ENCODE data around the gene DIAPH3. TPM values are rescaled to one million over a fixed set of nuclear protein-coding genes. Genes with fewer than 3 reads are reported as not detected.

Gene DIAPH3
- total and polyA plus RNA-seq, 4 donors: 0.35 to 6.7 (median 1.1) TPM

GRCh38 chr13:59702269-59702668 lies 461.5 kb downstream of the DIAPH3 start:
- WGBS, 2 donors: 92 to 98% methylated on average over 3 of the region's 3 CpGs
- TF ChIP-seq CTCF (IDR thresholded peaks at IDR 0.05; ENCODE audit: control extremely low read depth, extremely low read depth): no peak
- ATAC-seq (ENCODE audit: insufficient read depth, low FRiP score): no peak

GRCh38 chr13:59701261-59701660 lies 462.5 kb downstream of the DIAPH3 start:
- Histone ChIP-seq H3K27ac (ENCODE audit: low read depth in 1 of 2, low read length in 1 of 2) (no peak overlapping the region), H3K4me1 (ENCODE audit: control insufficient read depth in 5 of 5, insufficient read depth in 5 of 5, low read length in 5 of 5) (peaks cover 0 to 1% (median 0%) of the 10 kb centered on the region in 5 donors), H3K4me3 (no peak overlapping the region), H3K36me3 (ENCODE audit: control insufficient read depth in 4 of 4, insufficient read depth in 4 of 4, low read length in 4 of 4) (no peaks in the 10 kb centered on the region), H3K9me3 (ENCODE audit: control insufficient read depth in 4 of 4, insufficient read depth in 3 of 4, low read length in 3 of 4) (no peaks in the 10 kb centered on the region), H3K9ac (ENCODE audit: insufficient read depth in 1 of 2, low read length in 2 of 2) (no peak overlapping the region), H3K27me3 (ENCODE audit: control insufficient read depth in 3 of 3, insufficient read depth in 3 of 3, low read length in 2 of 3) (no peaks in the 10 kb centered on the region)
- DNase-seq (no peak), ATAC-seq (ENCODE audit: insufficient read depth, low FRiP score) (no peak)
- no peak for TF ChIP-seq CTCF (IDR thresholded peaks at IDR 0.05; ENCODE audit: control extremely low read depth, extremely low read depth)
- 90 to 92% methylated on average over 2 of the region's 2 CpGs for WGBS, 2 donors

More at GRCh38 chr13:59702269-59702668, 461.5 kb downstream of the DIAPH3 start:
- no peak overlapping the region for H3K27ac ChIP-seq (ENCODE audit: low read depth in 1 of 2, low read length in 1 of 2)
- H3K4me3 ChIP-seq: no peak overlapping the region
- no peaks in the 10 kb centered on the region for H3K4me1 ChIP-seq (ENCODE audit: control insufficient read depth in 5 of 5, insufficient read depth in 5 of 5, low read length in 5 of 5)
- H3K36me3 ChIP-seq (ENCODE audit: control insufficient read depth in 4 of 4, insufficient read depth in 4 of 4, low read length in 4 of 4): no peaks in the 10 kb centered on the region
- DNase-seq: no peak
- no peak overlapping the region for H3K9ac ChIP-seq (ENCODE audit: insufficient read depth in 1 of 2, low read length in 2 of 2)
- no peaks in the 10 kb centered on the region for H3K9me3 ChIP-seq (ENCODE audit: control insufficient read depth in 4 of 4, insufficient read depth in 3 of 4, low read length in 3 of 4)
- H3K27me3 ChIP-seq (ENCODE audit: control insufficient read depth in 3 of 3, insufficient read depth in 3 of 3, low read length in 2 of 3): no peaks in the 10 kb centered on the region

- no peaks in the 10 kb centered on the region for H3K27me3 ChIP-seq (ENCODE audit: control insufficient read depth in 3 of 3, insufficient read depth in 3 of 3, low read length in 2 of 3)
- no peak overlapping the region for H3K9ac ChIP-seq (ENCODE audit: insufficient read depth in 1 of 2, low read length in 2 of 2)
- WGBS, 2 donors: 92 to 93% methylated on average over 2 of the region's 2 CpGs
- H3K27ac ChIP-seq (ENCODE audit: low read depth in 1 of 2, low read length in 1 of 2): no peak overlapping the region
- ATAC-seq (ENCODE audit: insufficient read depth, low FRiP score): no peak
- no peaks in the 10 kb centered on the region for H3K36me3 ChIP-seq (ENCODE audit: control insufficient read depth in 4 of 4, insufficient read depth in 4 of 4, low read length in 4 of 4)
- no peak for DNase-seq
- peaks cover 0 to 2% (median 0%) of the 10 kb centered on the region in 5 donors for H3K4me1 ChIP-seq (ENCODE audit: control insufficient read depth in 5 of 5, insufficient read depth in 5 of 5, low read length in 5 of 5)
- H3K4me3 ChIP-seq: no peak overlapping the region
- no peaks in the 10 kb centered on the region for H3K9me3 ChIP-seq (ENCODE audit: control insufficient read depth in 4 of 4, insufficient read depth in 3 of 4, low read length in 3 of 4)
- no peak for TF ChIP-seq CTCF (IDR thresholded peaks at IDR 0.05; ENCODE audit: control extremely low read depth, extremely low read depth)
Measured at GRCh38 chr13:59700281-59700680, 463.4 kb downstream of the DIAPH3 start.

GRCh38 chr13:59696271-59696670 lies 467.5 kb downstream of the DIAPH3 start:
- TF ChIP-seq CTCF (IDR thresholded peaks at IDR 0.05; ENCODE audit: control extremely low read depth, extremely low read depth): no peak
- no peak overlapping the region for H3K9ac ChIP-seq (ENCODE audit: insufficient read depth in 1 of 2, low read length in 2 of 2)
- no peak overlapping the region for H3K27ac ChIP-seq (ENCODE audit: low read depth in 1 of 2, low read length in 1 of 2)
- no peak for ATAC-seq (ENCODE audit: insufficient read depth, low FRiP score)
- DNase-seq: no peak
- 79 to 90% methylated on average over 1 of the region's 1 CpG for WGBS, 2 donors
- peaks cover 0 to 12% (median 0%) of the 10 kb centered on the region in 5 donors for H3K4me1 ChIP-seq (ENCODE audit: control insufficient read depth in 5 of 5, insufficient read depth in 5 of 5, low read length in 5 of 5)
- no peaks in the 10 kb centered on the region for H3K9me3 ChIP-seq (ENCODE audit: control insufficient read depth in 4 of 4, insufficient read depth in 3 of 4, low read length in 3 of 4)
- no peaks in the 10 kb centered on the region for H3K27me3 ChIP-seq (ENCODE audit: control insufficient read depth in 3 of 3, insufficient read depth in 3 of 3, low read length in 2 of 3)
- no peaks in the 10 kb centered on the region for H3K36me3 ChIP-seq (ENCODE audit: control insufficient read depth in 4 of 4, insufficient read depth in 4 of 4, low read length in 4 of 4)
- H3K4me3 ChIP-seq: no peak overlapping the region
